HepG2 (cell line): ENCODE measurements around the gene MRPL51. TPM values are rescaled to one million over a fixed set of nuclear protein-coding genes. Genes with fewer than 3 reads are reported as not detected.

Experiments used
- BRD4 ChIP-seq: sonication (generic); formaldehyde crosslinking; IDR thresholded peaks from 2 replicates; pipeline ENCODE4 v1.4.0; 2020; ENCODE audit warnings: missing genetic modification reagents
- CAMTA2 ChIP-seq: sonication (generic); formaldehyde crosslinking; IDR thresholded peaks from 2 replicates; pipeline ENCODE4 v1.4.0; 2020; ENCODE audit warnings: mild to moderate bottlenecking, missing genetic modification reagents, borderline replicate concordance
- CEBPG ChIP-seq: IDR thresholded peaks from 2 replicates; pipeline ENCODE4 v1.6.1; 2016
- FOXA1 ChIP-seq, 2 experiments: fragments of 450-650 bp in 1 of 2; sonication (generic) in 1 of 2; formaldehyde crosslinking in 1 of 2; IDR thresholded peaks; 2 replicates each; pipeline versions ENCODE4 v1.4.0 to v1.6.1; 2016 to 2020; ENCODE audit warnings: missing genetic modification reagents in 1 of 2
- HMG20B ChIP-seq: conservative IDR thresholded peaks from 2 replicates; pipeline ENCODE4 v1.6.1; 2016; ENCODE audit warnings: missing genetic modification reagents, missing compliant biosample characterization
- HOXD1 ChIP-seq: sonication (generic); formaldehyde crosslinking; IDR thresholded peaks from 2 replicates; pipeline ENCODE4 v1.5.0; 2020; ENCODE audit warnings: missing genetic modification reagents
- KLF6 ChIP-seq: IDR thresholded peaks from 2 replicates; pipeline ENCODE4 v1.8.0; 2016; ENCODE audit warnings: missing biosample characterization, missing genetic modification reagents
- LCORL ChIP-seq, 2 experiments: fragments of 450-650 bp in 1 of 2; sonication (generic) in 1 of 2; formaldehyde crosslinking in 1 of 2; IDR thresholded peaks; 2 replicates each; pipeline versions ENCODE4 v1.5.0 to v1.6.1; 2017 to 2020; ENCODE audit warnings: antibody characterized with exemption in 1 of 2, missing genetic modification reagents in 1 of 2
- NR1H2 ChIP-seq: sonication (generic); formaldehyde crosslinking; IDR thresholded peaks from 2 replicates; pipeline ENCODE4 v1.8.1; 2022; ENCODE audit warnings: low read depth, missing genetic modification reagents, borderline replicate concordance
- NR2C2 ChIP-seq: sonication (generic); formaldehyde crosslinking; IDR thresholded peaks from 2 replicates; pipeline ENCODE4 v1.4.0; 2020; ENCODE audit warnings: missing genetic modification reagents, mild to moderate bottlenecking, moderate library complexity, borderline replicate concordance
- PHB2 ChIP-seq: fragments of 450-650 bp; IDR thresholded peaks from 2 replicates; pipeline ENCODE4 v1.6.1; 2018; ENCODE audit not compliant: partially characterized antibody
- RFXAP ChIP-seq: sonication (generic); formaldehyde crosslinking; IDR thresholded peaks from 2 replicates; pipeline ENCODE4 v1.4.0; 2020; ENCODE audit warnings: missing genetic modification reagents, borderline replicate concordance
- SP5 ChIP-seq: IDR thresholded peaks from 2 replicates; pipeline ENCODE4 v1.6.1; 2016; ENCODE audit warnings: low read depth, borderline replicate concordance
- SRSF1 ChIP-seq: fragments of 200-400 bp; formaldehyde crosslinking; optimal IDR thresholded peaks from 2 replicates; pipeline ENCODE3; 2017; ENCODE audit warnings: mild to moderate bottlenecking, low read depth, low read length, moderate library complexity
- YEATS2 ChIP-seq: sonication (generic); formaldehyde crosslinking; IDR thresholded peaks from 2 replicates; pipeline ENCODE4 v1.4.0; 2020; ENCODE audit warnings: missing genetic modification reagents, borderline replicate concordance
- ZNF207 ChIP-seq: fragments of 450-650 bp; IDR thresholded peaks from 2 replicates; pipeline ENCODE4 v1.6.1; 2016; ENCODE audit warnings: antibody characterized with exemption, borderline replicate concordance
- ZNF609 ChIP-seq: sonication (generic); formaldehyde crosslinking; IDR thresholded peaks from 2 replicates; pipeline ENCODE4 v1.4.0; 2020; ENCODE audit warnings: mild to moderate bottlenecking, missing genetic modification reagents, borderline replicate concordance
- ZNF776 ChIP-seq: sonication (generic); formaldehyde crosslinking; IDR thresholded peaks from 2 replicates; pipeline ENCODE4 v1.4.0; 2020; ENCODE audit warnings: mild to moderate bottlenecking, missing genetic modification reagents
- ZNF839 ChIP-seq: sonication (generic); formaldehyde crosslinking; IDR thresholded peaks from 2 replicates; pipeline ENCODE4 v1.4.0; 2020; ENCODE audit warnings: missing genetic modification reagents, mild to moderate bottlenecking, borderline replicate concordance
- ZNF878 ChIP-seq: sonication (generic); formaldehyde crosslinking; IDR thresholded peaks from 2 replicates; pipeline ENCODE4 v1.8.1; 2023; ENCODE audit warnings: mild to moderate bottlenecking, missing genetic modification reagents, moderate library complexity
- polyA plus RNA-seq, 8 experiments: library from polyadenylated mRNA; depleted of rRNA in 3 of 8; stranded (reverse) in 7 of 8; unstranded in 1 of 8; fragments of >200 nt; fragmentation: Illumina TruSeq in 4 of 8; extraction: Trizol in 4 of 8; gene quantifications; 2 replicates each; pipeline versions ENCODE4 v1.2.1 to v1.2.3, GENCODE V29; 2011 to 2016; ENCODE audit warnings: low read depth in 4 of 8, missing spikeins in 1 of 8, mixed read lengths in 1 of 8; ENCODE audit not compliant: insufficient read depth in 1 of 8
- total RNA-seq, 5 experiments: library from RNA; depleted of rRNA; stranded (reverse); fragments of >200 nt; fragmentation: Illumina TruSeq; extraction: Trizol; gene quantifications; 2 replicates each; pipeline ENCODE4 v1.2.3, GENCODE V29; 2016; ENCODE audit warnings: low read depth in 1 of 5

The MRPL51 gene
- total and polyA plus RNA-seq, 2 of the 13 experiments (the other 11 are each of a cell fraction or from before 2014, with no cell fraction given), result 64.8 to 278 TPM

GRCh38 chr12:6532051-6532926 lies 39.2 kb upstream of the MRPL51 start (continued):
- TF ChIP-seq ZNF609 (CRISPR knock-in tag) (0 out of 2 replicates have a peak, but pooled peaks have one; percentile 12), CEBPG (CRISPR knock-in tag) (peak; percentile 40), HMG20B (CRISPR knock-in tag) (no peak), FOXA1 (IDR thresholded peaks at IDR 0.05) (no peak), FOXA1 (CRISPR knock-in tag; IDR thresholded peaks at IDR 0.05) (peak; percentile 88), PHB2 (no peak), YEATS2 (peak; percentile 22; the same call in 1 of the 2 replicates), RFXAP (CRISPR knock-in tag) (0 out of 2 replicates have a peak, but pooled peaks have one; percentile 18), BRD4 (CRISPR knock-in tag) (peak; percentile 21; the same call in 1 of the 2 replicates), ZNF839 (CRISPR knock-in tag) (no peak), NR2C2 (CRISPR knock-in tag) (peak; percentile 45; the same call in 1 of the 2 replicates), NR1H2 (no peak), ZNF207 (no peak), SP5 (no peak), HOXD1 (no peak), SRSF1 (no peak), ZNF776 (CRISPR knock-in tag) (peak; percentile 80; the same call in 1 of the 2 replicates), ZNF878 (CRISPR knock-in tag) (peak; percentile 80), CAMTA2 (CRISPR knock-in tag) (no peak; the same call in 1 of the 2 replicates), LCORL (IDR thresholded peaks at IDR 0.05) (no peak), LCORL (CRISPR knock-in tag; IDR thresholded peaks at IDR 0.05) (peak; percentile 88), KLF6 (CRISPR knock-in tag) (no peak)
